Ishikawa (cell line): ENCODE data around the gene ADAM15.

Experiments
- CEBPB ChIP-seq: IDR thresholded peaks from 2 replicates; pipeline ENCODE4 v1.6.1; 2012
- CREB1 ChIP-seq: IDR thresholded peaks from 2 replicates; pipeline ENCODE4 v1.6.1; 2012; ENCODE audit warnings: low read depth
- EGR1 ChIP-seq: IDR thresholded peaks from 2 replicates; pipeline ENCODE4 v1.6.1; 2012
- EP300 ChIP-seq: IDR thresholded peaks from 2 replicates; pipeline ENCODE4 v1.6.1; 2012; ENCODE audit warnings: borderline replicate concordance
- FOXM1 ChIP-seq: IDR thresholded peaks from 2 replicates; pipeline ENCODE4 v1.6.1; 2012; ENCODE audit warnings: low read depth, borderline replicate concordance
- NFIC ChIP-seq: IDR thresholded peaks from 2 replicates; pipeline ENCODE4 v1.6.1; 2012
- RAD21 ChIP-seq: IDR thresholded peaks from 2 replicates; pipeline ENCODE4 v1.6.1; 2012; ENCODE audit warnings: low read depth
- TAF1 ChIP-seq: IDR thresholded peaks from 2 replicates; pipeline ENCODE4 v1.6.1; 2012; ENCODE audit warnings: low read depth, mild to moderate bottlenecking
- TCF12 ChIP-seq: IDR thresholded peaks from 2 replicates; pipeline ENCODE4 v1.6.1; 2012; ENCODE audit warnings: low read depth
- TEAD4 ChIP-seq: IDR thresholded peaks from 2 replicates; pipeline ENCODE4 v1.6.1; 2012
- USF1 ChIP-seq: IDR thresholded peaks from 2 replicates; pipeline ENCODE4 v1.6.1; 2012
- YY1 ChIP-seq: IDR thresholded peaks from 2 replicates; pipeline ENCODE4 v1.6.1; 2012; ENCODE audit warnings: low read depth
- ZBTB7A ChIP-seq: IDR thresholded peaks from 2 replicates; pipeline ENCODE4 v1.6.1; 2012; ENCODE audit warnings: low read depth
- TF ChIP-seq, protein P1 (sequence below): IDR thresholded peaks from 2 replicates; pipeline ENCODE4 v1.6.1; 2012
- TF ChIP-seq, protein P2 (sequence below): IDR thresholded peaks from 2 replicates; pipeline ENCODE4 v1.6.1; 2012; ENCODE audit warnings: low read depth, mild to moderate bottlenecking

ADAM15 gene

DNA sequence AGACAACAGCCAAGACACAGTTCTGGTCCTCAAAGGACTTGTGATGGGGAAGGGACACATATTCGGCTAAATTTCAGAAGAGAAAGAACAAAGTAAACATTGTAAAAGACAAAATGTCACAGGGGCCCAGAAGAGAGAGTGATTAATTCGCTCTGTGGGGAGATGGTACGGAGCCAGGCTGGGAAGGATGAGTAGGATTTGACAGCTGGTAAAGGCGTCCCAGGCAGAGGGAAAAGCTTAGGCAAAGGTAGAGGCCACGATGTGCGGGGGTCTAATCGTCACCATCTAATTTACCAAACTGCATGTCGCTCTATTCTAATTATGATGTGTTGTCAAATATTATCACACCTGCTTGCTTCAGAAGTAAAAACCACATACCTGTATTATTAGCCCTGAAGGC is 59.3 kb downstream of the ADAM15 start:
- TF ChIP-seq TAF1, result no peak
- TF ChIP-seq, protein P1, sequence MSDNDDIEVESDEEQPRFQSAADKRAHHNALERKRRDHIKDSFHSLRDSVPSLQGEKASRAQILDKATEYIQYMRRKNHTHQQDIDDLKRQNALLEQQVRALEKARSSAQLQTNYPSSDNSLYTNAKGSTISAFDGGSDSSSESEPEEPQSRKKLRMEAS, result no peak
- no peak for TF ChIP-seq TEAD4
- no peak for TF ChIP-seq EP300
- TF ChIP-seq ZBTB7A, result no peak
- no peak for TF ChIP-seq CREB1
- no peak for TF ChIP-seq TCF12
- TF ChIP-seq EGR1, result no peak
- TF ChIP-seq RAD21, result no peak
- TF ChIP-seq, protein P2, sequence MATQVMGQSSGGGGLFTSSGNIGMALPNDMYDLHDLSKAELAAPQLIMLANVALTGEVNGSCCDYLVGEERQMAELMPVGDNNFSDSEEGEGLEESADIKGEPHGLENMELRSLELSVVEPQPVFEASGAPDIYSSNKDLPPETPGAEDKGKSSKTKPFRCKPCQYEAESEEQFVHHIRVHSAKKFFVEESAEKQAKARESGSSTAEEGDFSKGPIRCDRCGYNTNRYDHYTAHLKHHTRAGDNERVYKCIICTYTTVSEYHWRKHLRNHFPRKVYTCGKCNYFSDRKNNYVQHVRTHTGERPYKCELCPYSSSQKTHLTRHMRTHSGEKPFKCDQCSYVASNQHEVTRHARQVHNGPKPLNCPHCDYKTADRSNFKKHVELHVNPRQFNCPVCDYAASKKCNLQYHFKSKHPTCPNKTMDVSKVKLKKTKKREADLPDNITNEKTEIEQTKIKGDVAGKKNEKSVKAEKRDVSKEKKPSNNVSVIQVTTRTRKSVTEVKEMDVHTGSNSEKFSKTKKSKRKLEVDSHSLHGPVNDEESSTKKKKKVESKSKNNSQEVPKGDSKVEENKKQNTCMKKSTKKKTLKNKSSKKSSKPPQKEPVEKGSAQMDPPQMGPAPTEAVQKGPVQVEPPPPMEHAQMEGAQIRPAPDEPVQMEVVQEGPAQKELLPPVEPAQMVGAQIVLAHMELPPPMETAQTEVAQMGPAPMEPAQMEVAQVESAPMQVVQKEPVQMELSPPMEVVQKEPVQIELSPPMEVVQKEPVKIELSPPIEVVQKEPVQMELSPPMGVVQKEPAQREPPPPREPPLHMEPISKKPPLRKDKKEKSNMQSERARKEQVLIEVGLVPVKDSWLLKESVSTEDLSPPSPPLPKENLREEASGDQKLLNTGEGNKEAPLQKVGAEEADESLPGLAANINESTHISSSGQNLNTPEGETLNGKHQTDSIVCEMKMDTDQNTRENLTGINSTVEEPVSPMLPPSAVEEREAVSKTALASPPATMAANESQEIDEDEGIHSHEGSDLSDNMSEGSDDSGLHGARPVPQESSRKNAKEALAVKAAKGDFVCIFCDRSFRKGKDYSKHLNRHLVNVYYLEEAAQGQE, result no peak
- no peak for TF ChIP-seq FOXM1
- no peak for TF ChIP-seq USF1
- no peak for TF ChIP-seq YY1
- no peak for TF ChIP-seq CEBPB

DNA sequence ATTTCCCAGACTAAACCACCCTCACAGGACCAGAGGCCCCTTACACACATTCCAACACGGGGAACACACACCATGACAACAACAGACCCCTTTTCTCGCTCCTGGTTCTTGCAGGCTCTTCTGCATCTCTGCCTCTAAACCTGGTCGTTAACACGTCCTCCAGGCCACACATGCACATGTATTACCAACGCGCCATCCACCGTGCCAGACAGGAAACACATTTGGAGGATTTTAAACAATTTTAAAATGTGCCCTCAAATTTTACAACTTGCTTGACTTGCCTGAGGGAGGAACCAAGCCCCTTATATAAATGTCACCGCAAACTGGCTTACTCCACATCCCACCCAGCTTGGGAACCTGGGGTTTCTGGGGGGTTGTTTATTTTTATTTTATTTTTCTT is 59.7 kb downstream of the ADAM15 start:
- TF ChIP-seq TCF12, result no peak
- TF ChIP-seq, protein P2, result no peak
- no peak for TF ChIP-seq EGR1
- no peak for TF ChIP-seq RAD21
- TF ChIP-seq TEAD4, result no peak
- TF ChIP-seq NFIC, result no peak
